ENCODE data around the gene PPP1R2. TPM values are rescaled to one million over a fixed set of nuclear protein-coding genes. Genes with fewer than 3 reads are reported as not detected.
A peak's percentile ranks its signal among the peaks of the same experiment; 100 is the strongest.

PPP1R2 gene
- total and polyA plus RNA-seq, 2 donors (not counting 3 experiments of a cell fraction or from before 2014, with no cell fraction given), result 19.9 to 37.3 TPM

GRCh38 chr3:195583831-195584542 lies 40.9 kb upstream of the PPP1R2 start, which contains the start of gene APOD:
TSS of gene APOD (minus strand) at chr3:195583940. CDS start at chr3:195579461, 4,479 bp downstream.
- no peaks in the 10 kb centered on the region for H3K9me3 ChIP-seq (replicated peaks; ENCODE audit: control insufficient read depth, insufficient read depth, low read length)
- H3K27me3 ChIP-seq (ENCODE audit: control insufficient read depth in 2 of 2, insufficient read depth in 2 of 2, low read length in 2 of 2), result peaks cover 4 to 10% of the 10 kb centered on the region in 2 experiments
- dilution Hi-C loops (cut with MboI; ENCODE audit: extremely low pct_ligation_motif_present, low sequenced_read_pairs), result no loop called here
- DNase-seq (ENCODE audit: low read depth, low spot score), result peak; percentile 48
- peaks cover 12% of the 10 kb centered on the region for H3K4me1 ChIP-seq (ENCODE audit: control insufficient read depth, extremely low read depth, insufficient read depth, low read length)
- H4K20me1 ChIP-seq (replicated peaks; ENCODE audit: control insufficient read depth, extremely low read depth, insufficient read depth, low read length), result no peaks in the 10 kb centered on the region
- H3K27ac ChIP-seq (ENCODE audit: insufficient read depth, low read depth, low read length), result no peak within 1 kb of the TSS
- H3K79me2 ChIP-seq (ENCODE audit: control insufficient read depth, insufficient read depth, low read length), result no peaks in the 10 kb centered on the region
- TF ChIP-seq JUN (IDR thresholded peaks at IDR 0.05; ENCODE audit: borderline replicate concordance, insufficient read depth, insufficient read length, low read depth) (no peak), FOS (IDR thresholded peaks at IDR 0.05; ENCODE audit: borderline replicate concordance, insufficient read depth, low read length) (no peak), CTCF (IDR thresholded peaks at IDR 0.05; ENCODE audit: extremely low read depth in 1 of 2, insufficient read depth in 1 of 2, low read depth in 1 of 2, low read length in 2 of 2) (no peak), EZH2 (IDR thresholded peaks at IDR 0.05; ENCODE audit: borderline replicate concordance, low read depth, low read length, severe bottlenecking) (no peak), POLR2AphosphoS5 (IDR thresholded peaks at IDR 0.05; ENCODE audit: insufficient read depth, low read depth, low read length) (no peak), MYC (IDR thresholded peaks at IDR 0.05; ENCODE audit: low read depth, low read length) (no peak), GATA2 (IDR thresholded peaks at IDR 0.05; ENCODE audit: insufficient read depth, insufficient read length, low read depth, low read length) (no peak)
- peak within 1 kb of the TSS; percentile 97 for H2AFZ ChIP-seq (ENCODE audit: low read depth, low read length)
- BruUV-seq (replicated peaks), result no TSS peak
- peak within 1 kb of the TSS; percentile 45 for H3K4me2 ChIP-seq (ENCODE audit: insufficient read depth, low read length)
- ChIA-PET CTCF (interaction anchor here (0.6 to 1.9 kb wide), 4 partner anchors 30 to 313 kb away, joined by 3 to 6 read pairs (median 3); partner anchors contain the start of gene XXYLT1), POLR2A (interaction anchor here (0.7 kb wide), 2 partner anchors 44 to 627 kb away, joined by 5 to 7 read pairs; partner anchors contain the start of gene ZDHHC19)
- FAIRE-seq, result peak; percentile 66
- no peak within 1 kb of the TSS for H3K9ac ChIP-seq (replicated peaks; ENCODE audit: extremely low read depth, insufficient read depth, low read length)
- intact Hi-C loops (cut with micrococcal nuclease), result no loop called here
- no peaks in the 10 kb centered on the region for H3K9me1 ChIP-seq (replicated peaks; ENCODE audit: control insufficient read depth, extremely low read depth, insufficient read depth, low read length)
- H3K36me3 ChIP-seq (ENCODE audit: control insufficient read depth in 2 of 2, extremely low read depth in 1 of 2, insufficient read depth in 2 of 2, low read length in 2 of 2), result no peaks in the 10 kb centered on the region
- no peak within 1 kb of the TSS for H3K4me3 ChIP-seq (replicated peaks in 1 of 3; ENCODE audit: insufficient read depth in 1 of 3, low read depth in 1 of 3, low read length in 3 of 3)
